OCI-LY1 (cell line): ENCODE data around the gene NKAPD1.

Source experiments
- H2AFZ ChIP-seq: fragments of 200-600 bp; sonication (generic), shearing (Covaris generic); 2 replicates; pipeline ENCODE4 v1.6.0; 2014; ENCODE audit warnings: antibody characterized with exemption, mild to moderate bottlenecking, low read length
- H3F3A ChIP-seq: fragments of 200-600 bp; sonication (generic), shearing (Covaris generic); 2 replicates; pipeline ENCODE4 v1.6.0; 2014; ENCODE audit warnings: mild to moderate bottlenecking, antibody characterized with exemption, low read length, moderate library complexity; ENCODE audit not compliant: insufficient read depth
- H3K27ac ChIP-seq: fragments of 200-600 bp; sonication (generic); 2 replicates; pipeline ENCODE4 v1.5.1; 2014; ENCODE audit warnings: low read length, mixed run types, mild to moderate bottlenecking, low read depth; ENCODE audit not compliant: poor library complexity, severe bottlenecking
- H3K27me3 ChIP-seq: fragments of 200-600 bp; sonication (generic); 2 replicates; pipeline ENCODE4 v1.6.0; 2014; ENCODE audit warnings: antibody characterized with exemption, mild to moderate bottlenecking, low read length, moderate library complexity; ENCODE audit not compliant: insufficient read depth
- H3K36me3 ChIP-seq: fragments of 200-600 bp; sonication (generic); 2 replicates; pipeline ENCODE4 v1.6.1; 2014; ENCODE audit warnings: mild to moderate bottlenecking, antibody characterized with exemption, low read length, moderate library complexity, mixed read lengths; ENCODE audit not compliant: insufficient read depth
- H3K4me1 ChIP-seq: fragments of 200-600 bp; sonication (generic); 2 replicates; pipeline ENCODE4 v1.5.1; 2014; ENCODE audit warnings: mild to moderate bottlenecking, low read length, moderate library complexity; ENCODE audit not compliant: insufficient read depth, severe bottlenecking
- H3K4me2 ChIP-seq: fragments of 200-600 bp; sonication (generic), shearing (Covaris generic); 2 replicates; pipeline ENCODE4 v1.6.1; 2014; ENCODE audit warnings: low read length
- H3K4me3 ChIP-seq: fragments of 200-600 bp; sonication (generic); 2 replicates; pipeline ENCODE4 v1.5.1; 2014; ENCODE audit warnings: low read length, low read depth, mild to moderate bottlenecking, mixed read lengths; ENCODE audit not compliant: poor library complexity, severe bottlenecking
- H3K79me2 ChIP-seq: fragments of 200-600 bp; shearing (Covaris generic); 2 replicates; pipeline ENCODE4 v1.6.1; 2016; ENCODE audit warnings: mixed run types, low read length, mixed read lengths; ENCODE audit not compliant: insufficient read depth
- H3K9ac ChIP-seq: fragments of 200-600 bp; sonication (generic), shearing (Covaris generic); 2 replicates; pipeline ENCODE4 v1.6.1; 2014; ENCODE audit warnings: mild to moderate bottlenecking, low read length, mixed read lengths
- H3K9me2 ChIP-seq: fragments of 200-600 bp; sonication (generic), shearing (Covaris generic); 2 replicates; pipeline ENCODE4 v1.6.1; 2014; ENCODE audit warnings: low read depth, mild to moderate bottlenecking, low read length, mixed read lengths
- H3K9me3 ChIP-seq: fragments of 200-600 bp; shearing (Covaris generic); 2 replicates; pipeline ENCODE4 v1.6.1; 2014; ENCODE audit warnings: low read length, mixed read lengths
- H4K20me1 ChIP-seq: fragments of 200-600 bp; sonication (generic), shearing (Covaris generic); 2 replicates; pipeline ENCODE4 v1.6.0; 2016; ENCODE audit warnings: mild to moderate bottlenecking, low read length; ENCODE audit not compliant: insufficient read depth
- EZH2 ChIP-seq: fragments of 200-600 bp; sonication (generic), shearing (Covaris generic); IDR thresholded peaks from 2 replicates; pipeline ENCODE4 v1.8.0; 2017; ENCODE audit warnings: borderline replicate concordance, mixed run types, mild to moderate bottlenecking, antibody characterized with exemption, low read length, moderate library complexity, mixed read lengths
- TF ChIP-seq, protein P1 (sequence below): fragments of 200-600 bp; sonication (generic), shearing (Covaris generic); IDR thresholded peaks from 2 replicates; pipeline ENCODE4 v1.5.1; 2017; ENCODE audit warnings: mild to moderate bottlenecking, antibody characterized with exemption, low read length, moderate library complexity, mixed read lengths

NKAPD1 gene

DNA sequence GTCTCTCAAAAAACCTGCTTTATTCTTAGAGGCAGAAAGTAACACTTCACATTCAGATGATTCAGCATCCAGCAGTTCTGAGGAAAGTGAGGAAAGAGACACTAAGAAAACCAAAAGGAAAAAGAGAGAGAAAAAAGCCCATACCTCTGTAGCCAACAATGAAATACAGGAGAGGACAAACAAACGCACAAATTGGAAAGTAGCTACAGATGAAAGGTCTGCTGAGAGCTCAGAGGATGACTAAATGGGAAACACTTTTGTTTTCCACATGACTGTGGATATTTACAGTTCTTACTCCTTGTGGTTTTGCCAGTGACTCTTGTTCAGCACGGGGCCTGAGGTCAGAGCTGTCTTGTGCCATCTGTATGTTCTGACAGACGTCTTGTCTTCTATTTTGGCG is 8.6 kb downstream of the NKAPD1 start:
- Histone ChIP-seq H3F3A (no peaks in the 10 kb centered on the region; the same call in 1 of the 2 replicates), H3K36me3 (peaks cover 86% of the 10 kb centered on the region), H3K4me3 (no peak overlapping the region), H3K9me2 (no peaks in the 10 kb centered on the region), H3K4me2 (no peak overlapping the region), H2AFZ (no peak overlapping the region), H3K9me3 (no peaks in the 10 kb centered on the region), H4K20me1 (no peaks in the 10 kb centered on the region), H3K27me3 (no peaks in the 10 kb centered on the region), H3K27ac (no peak overlapping the region), H3K4me1 (peaks cover 20% of the 10 kb centered on the region), H3K79me2 (peaks cover 32% of the 10 kb centered on the region), H3K9ac (no peak overlapping the region)
- TF ChIP-seq EZH2 = no peak
- TF ChIP-seq, protein P1, sequence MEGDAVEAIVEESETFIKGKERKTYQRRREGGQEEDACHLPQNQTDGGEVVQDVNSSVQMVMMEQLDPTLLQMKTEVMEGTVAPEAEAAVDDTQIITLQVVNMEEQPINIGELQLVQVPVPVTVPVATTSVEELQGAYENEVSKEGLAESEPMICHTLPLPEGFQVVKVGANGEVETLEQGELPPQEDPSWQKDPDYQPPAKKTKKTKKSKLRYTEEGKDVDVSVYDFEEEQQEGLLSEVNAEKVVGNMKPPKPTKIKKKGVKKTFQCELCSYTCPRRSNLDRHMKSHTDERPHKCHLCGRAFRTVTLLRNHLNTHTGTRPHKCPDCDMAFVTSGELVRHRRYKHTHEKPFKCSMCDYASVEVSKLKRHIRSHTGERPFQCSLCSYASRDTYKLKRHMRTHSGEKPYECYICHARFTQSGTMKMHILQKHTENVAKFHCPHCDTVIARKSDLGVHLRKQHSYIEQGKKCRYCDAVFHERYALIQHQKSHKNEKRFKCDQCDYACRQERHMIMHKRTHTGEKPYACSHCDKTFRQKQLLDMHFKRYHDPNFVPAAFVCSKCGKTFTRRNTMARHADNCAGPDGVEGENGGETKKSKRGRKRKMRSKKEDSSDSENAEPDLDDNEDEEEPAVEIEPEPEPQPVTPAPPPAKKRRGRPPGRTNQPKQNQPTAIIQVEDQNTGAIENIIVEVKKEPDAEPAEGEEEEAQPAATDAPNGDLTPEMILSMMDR = no peak

- H3K9me2 ChIP-seq = no peaks in the 10 kb centered on the region
- H3K27ac ChIP-seq = peak overlapping the region; percentile 41
- no peak overlapping the region for H2AFZ ChIP-seq
- H3F3A ChIP-seq = no peaks in the 10 kb centered on the region; the same call in 1 of the 2 replicates
- no peaks in the 10 kb centered on the region for H3K27me3 ChIP-seq
- H3K4me1 ChIP-seq = peaks cover 31% of the 10 kb centered on the region
- no peaks in the 10 kb centered on the region for H4K20me1 ChIP-seq
- H3K79me2 ChIP-seq = peaks cover 51% of the 10 kb centered on the region
- peak overlapping the region; percentile 88 for H3K9ac ChIP-seq
- H3K9me3 ChIP-seq = no peaks in the 10 kb centered on the region
- H3K4me2 ChIP-seq = peak overlapping the region; percentile 84
- peak overlapping the region; percentile 83 for H3K4me3 ChIP-seq
- H3K36me3 ChIP-seq = peaks cover 88% of the 10 kb centered on the region
- TF ChIP-seq, protein P1 = no peak
- TF ChIP-seq EZH2 = no peak
Observed at GRCh38 chr11:112085822-112086421, 11.8 kb downstream of the NKAPD1 start.

- no peaks in the 10 kb centered on the region for H3K27me3 ChIP-seq
- H3K36me3 ChIP-seq = peaks cover 89% of the 10 kb centered on the region
- peak within 1 kb of the TSS; percentile 83 for H3K4me3 ChIP-seq
- H3K9me3 ChIP-seq = no peaks in the 10 kb centered on the region
- H3F3A ChIP-seq = no peaks in the 10 kb centered on the region; the same call in 1 of the 2 replicates
- peaks cover 31% of the 10 kb centered on the region for H3K4me1 ChIP-seq
- H4K20me1 ChIP-seq = no peaks in the 10 kb centered on the region
- no peak within 1 kb of the TSS for H2AFZ ChIP-seq
- peak within 1 kb of the TSS; percentile 88 for H3K9ac ChIP-seq
- H3K79me2 ChIP-seq = peaks cover 51% of the 10 kb centered on the region
- no peak for TF ChIP-seq EZH2
- TF ChIP-seq, protein P1 = peak; percentile 23; the same call in 1 of the 2 replicates
- H3K9me2 ChIP-seq = no peaks in the 10 kb centered on the region
- peak within 1 kb of the TSS; percentile 84 for H3K4me2 ChIP-seq
- H3K27ac ChIP-seq = peak within 1 kb of the TSS; percentile 47
Observed at GRCh38 chr11:112086422-112087191, 12.5 kb downstream of the NKAPD1 start, which contains the start of the genes SDHD and TIMM8B. SDHD (plus strand) TSS chr11:112086873; CDS start chr11:112086908, 35 bp downstream. TIMM8B (minus strand) TSS chr11:112086756; CDS start chr11:112086723, 33 bp downstream.
